HepG2 (cell line): Measurements from ENCODE around the gene NUP133. TPM values are rescaled to one million over a fixed set of nuclear protein-coding genes. Genes with fewer than 3 reads are reported as not detected.

ENCODE experiments used
- ATAC-seq: fragments of 200-7000 bp; cut with Tn5 transposase; 3 replicates; pipeline ENCODE4 v1.9.1; 2020; ENCODE audit warnings: mild to moderate bottlenecking, moderate library complexity
- BruUV-seq: library from RNA; stranded (reverse); fragments of 400-500 nt; replicated peaks from 2 replicates; lab custom pipeline; 2021; lab: Mats Ljungman, UMichigan
- CTCF ChIA-PET: fragments of 300-600 bp; formaldehyde crosslinking; extraction: SDS; loops from one replicate; lab custom pipeline; 2021; ENCODE audit warnings: low total read pairs, inconsistent platforms, low intra/inter-chr PET ratio; lab: Yijun Ruan, JAX
- POLR2A ChIA-PET: fragments of 350-600 bp; sonication (Branson Sonifier 250); formaldehyde crosslinking; loops from one replicate; lab custom pipeline; 2020; ENCODE audit warnings: antibody characterized with exemption, inconsistent platforms; lab: Yijun Ruan, JAX
- DNase-seq: peaks from one replicate; pipeline ENCODE4 v3.0.0-alpha.2; 2015; ENCODE audit warnings: low spot score
- FAIRE-seq: peaks from 3 replicates; lab custom pipeline; 2011; peaks lifted over from hg19 to GRCh38; lab: Jason Lieb, UNC
- H2AFZ ChIP-seq: one replicate; pipeline ENCODE4 v1.6.1; 2011; ENCODE audit warnings: low read length, inconsistent platforms
- H3K27ac ChIP-seq: fragments of 300-600 bp; 3 replicates; pipeline ENCODE4 v1.8.0; 2011; ENCODE audit warnings: mixed run types, mild to moderate bottlenecking, mixed read lengths, low read length, inconsistent platforms; ENCODE audit not compliant: insufficient read depth; ENCODE audit errors: extremely low read length
- H3K27me3 ChIP-seq, 2 experiments: fragments of 200-600 bp in 1 of 2; 2 replicates in 1 of 2; 3 replicates in 1 of 2; pipeline versions ENCODE4 v1.6.0 to v1.8.0; 2011; ENCODE audit warnings: low read length in 2 of 2, mild to moderate bottlenecking in 2 of 2, moderate library complexity in 2 of 2, inconsistent platforms in 1 of 2; ENCODE audit not compliant: insufficient read depth in 2 of 2, control insufficient read depth in 1 of 2
- H3K36me3 ChIP-seq, 2 experiments: fragments of 200-600 bp in 1 of 2; replicated peaks in 1 of 2; 2 replicates in 1 of 2; 3 replicates in 1 of 2; pipeline versions ENCODE4 v1.5.1 to v1.8.0; 2011; ENCODE audit warnings: low read length in 2 of 2, inconsistent platforms in 1 of 2; ENCODE audit not compliant: insufficient read depth in 2 of 2, control insufficient read depth in 1 of 2
- H3K4me1 ChIP-seq: 2 replicates; pipeline ENCODE4 v1.5.1; 2012; ENCODE audit warnings: low read length, inconsistent platforms; ENCODE audit not compliant: insufficient read depth
- H3K4me2 ChIP-seq: 2 replicates; pipeline ENCODE4 v1.6.0; 2011; ENCODE audit warnings: low read depth, low read length, inconsistent platforms
- H3K4me3 ChIP-seq, 3 experiments: fragments of 200-600 bp in 1 of 3; sonication (generic), shearing (Covaris generic) in 1 of 3; replicated peaks in 1 of 3; 2 replicates each; pipeline ENCODE4 v1.5.1; 2011 to 2016; ENCODE audit warnings: low read length in 3 of 3, inconsistent platforms in 2 of 3, low read depth in 2 of 3, mild to moderate bottlenecking in 2 of 3, control low read depth in 1 of 3, mixed read lengths in 1 of 3; ENCODE audit not compliant: insufficient read depth in 1 of 3
- H3K79me2 ChIP-seq: one replicate; pipeline ENCODE4 v1.6.1; 2011; ENCODE audit warnings: low read length, inconsistent platforms; ENCODE audit not compliant: insufficient read depth
- H3K9ac ChIP-seq: 2 replicates; pipeline ENCODE4 v1.6.0; 2011; ENCODE audit warnings: mild to moderate bottlenecking, low read depth, low read length, inconsistent platforms; ENCODE audit not compliant: insufficient read depth
- H3K9me3 ChIP-seq: 2 replicates; pipeline ENCODE4 v1.5.1; 2012; ENCODE audit warnings: mild to moderate bottlenecking, low read length
- H4K20me1 ChIP-seq: 2 replicates; pipeline ENCODE4 v1.6.0; 2011; ENCODE audit warnings: inconsistent platforms, mild to moderate bottlenecking, low read length, moderate library complexity; ENCODE audit not compliant: insufficient read depth
- CBFB ChIP-seq: sonication (generic); formaldehyde crosslinking; IDR thresholded peaks from 2 replicates; pipeline ENCODE4 v1.4.0; 2020; ENCODE audit warnings: missing genetic modification reagents
- EED ChIP-seq: sonication (generic); formaldehyde crosslinking; IDR thresholded peaks from 2 replicates; pipeline ENCODE4 v1.5.0; 2020; ENCODE audit warnings: mild to moderate bottlenecking, missing genetic modification reagents
- ETV6 ChIP-seq: sonication (generic); formaldehyde crosslinking; conservative IDR thresholded peaks from 2 replicates; pipeline ENCODE4 v1.4.0; 2020; ENCODE audit warnings: missing genetic modification reagents
- FOSL2 ChIP-seq: sonication (generic); formaldehyde crosslinking; IDR thresholded peaks from 2 replicates; pipeline ENCODE4 v1.4.0; 2020; ENCODE audit warnings: missing genetic modification reagents
- FOXA1 ChIP-seq, 2 experiments: fragments of 450-650 bp in 1 of 2; sonication (generic) in 1 of 2; formaldehyde crosslinking in 1 of 2; IDR thresholded peaks; 2 replicates each; pipeline versions ENCODE4 v1.4.0 to v1.6.1; 2016 to 2020; ENCODE audit warnings: missing genetic modification reagents in 1 of 2
- HNF1A ChIP-seq, 2 experiments: sonication (generic) in 1 of 2; formaldehyde crosslinking in 1 of 2; IDR thresholded peaks; 2 replicates each; pipeline versions ENCODE4 v1.4.0 to v1.6.1; 2016 to 2020; ENCODE audit warnings: borderline replicate concordance in 1 of 2, low read depth in 1 of 2, mild to moderate bottlenecking in 1 of 2, missing genetic modification reagents in 1 of 2
- KMT2A ChIP-seq: sonication (generic); formaldehyde crosslinking; IDR thresholded peaks from 2 replicates; pipeline ENCODE4 v1.4.0; 2020; ENCODE audit warnings: missing genetic modification reagents
- NRL ChIP-seq: sonication (generic); formaldehyde crosslinking; IDR thresholded peaks from 2 replicates; pipeline ENCODE4 v1.5.0; 2020; ENCODE audit warnings: missing genetic modification reagents, mild to moderate bottlenecking, moderate library complexity, borderline replicate concordance
- REL ChIP-seq: sonication (generic); formaldehyde crosslinking; conservative IDR thresholded peaks from 2 replicates; pipeline ENCODE4 v1.8.0; 2022; ENCODE audit warnings: mild to moderate bottlenecking, missing genetic modification reagents, moderate library complexity
- SMC3 ChIP-seq: IDR thresholded peaks from 2 replicates; pipeline ENCODE4 v1.6.1; 2011; ENCODE audit warnings: low read length, improper control_type of control experiment
- THYN1 ChIP-seq: sonication (generic); formaldehyde crosslinking; IDR thresholded peaks from 2 replicates; pipeline ENCODE4 v1.8.1; 2023; ENCODE audit warnings: low read depth, mild to moderate bottlenecking, moderate library complexity, missing genetic modification reagents, borderline replicate concordance
- ZFY ChIP-seq: sonication (generic); formaldehyde crosslinking; IDR thresholded peaks from 2 replicates; pipeline ENCODE4 v1.4.0; 2020; ENCODE audit warnings: missing genetic modification reagents
- ZNF382 ChIP-seq: sonication (generic); formaldehyde crosslinking; IDR thresholded peaks from 2 replicates; pipeline ENCODE4 v1.5.0; 2020; ENCODE audit warnings: missing genetic modification reagents, mild to moderate bottlenecking, borderline replicate concordance
- WGBS: methylation state at CpG from one replicate; pipeline ENCODE4 v1.1.6; 2017; ENCODE audit warnings: low lambda C conversion rate; 5-methylcytosine and 5-hydroxymethylcytosine counted together
- in situ Hi-C: cut with HindIII; loops from 2 replicates; pipeline ENCODE4 v1.10.0; 2017; ENCODE audit warnings: low pct_unique_long_range_greater_than_20kb; ENCODE audit not compliant: extremely low pct_ligation_motif_present
- intact Hi-C: fragments of 100-400 bp; cut with micrococcal nuclease; formaldehyde crosslinking; loops from one replicate; pipeline ENCODE4 v1.10.0; 2022; ENCODE audit not compliant: unreplicated experiment
- polyA plus RNA-seq, 8 experiments: library from polyadenylated mRNA; depleted of rRNA in 3 of 8; stranded (reverse) in 7 of 8; unstranded in 1 of 8; fragments of >200 nt; fragmentation: Illumina TruSeq in 4 of 8; extraction: Trizol in 4 of 8; gene quantifications; 2 replicates each; pipeline versions ENCODE4 v1.2.1 to v1.2.3, GENCODE V29; 2011 to 2016; ENCODE audit warnings: low read depth in 4 of 8, missing spikeins in 1 of 8, mixed read lengths in 1 of 8; ENCODE audit not compliant: insufficient read depth in 1 of 8
- total RNA-seq, 5 experiments: library from RNA; depleted of rRNA; stranded (reverse); fragments of >200 nt; fragmentation: Illumina TruSeq; extraction: Trizol; gene quantifications; 2 replicates each; pipeline ENCODE4 v1.2.3, GENCODE V29; 2016; ENCODE audit warnings: low read depth in 1 of 5

Gene NUP133
- total and polyA plus RNA-seq, 2 of the 13 experiments (the other 11 are each of a cell fraction or from before 2014, with no cell fraction given) = 17.7 to 45.6 TPM

GRCh38 chr1:229457436-229457835 lies 50.7 kb downstream of the NUP133 start (continued):
- no peak for TF ChIP-seq FOXA1 (IDR thresholded peaks at IDR 0.05)
- no peak for TF ChIP-seq FOXA1 (CRISPR knock-in tag; IDR thresholded peaks at IDR 0.05)

DNA sequence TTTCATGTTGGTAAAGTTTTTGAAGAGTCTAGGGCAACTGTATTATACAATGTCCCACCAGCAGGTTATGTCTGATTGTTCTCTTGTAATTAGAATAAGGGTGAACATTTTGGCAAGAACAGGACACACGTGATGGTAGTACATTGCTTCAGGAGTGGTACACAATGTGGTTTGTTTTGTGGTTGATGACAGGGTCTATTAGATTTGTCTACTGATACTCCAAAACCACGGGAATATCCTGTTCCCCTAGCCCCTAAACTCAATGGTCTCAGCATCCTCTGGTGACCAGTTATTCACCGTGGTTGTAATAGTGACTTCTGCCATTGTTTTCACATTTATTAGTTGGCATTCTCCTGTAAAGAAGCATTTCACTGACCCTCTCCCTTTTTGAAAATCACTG lies 52.1 kb downstream of the NUP133 start:
- H3K9ac ChIP-seq = no peak overlapping the region
- H3K9me3 ChIP-seq = no peaks in the 10 kb centered on the region
- no peaks in the 10 kb centered on the region for H3K27me3 ChIP-seq
- DNase-seq = no peak
- intact Hi-C loops = no loop called here
- no peak overlapping the region for H3K27ac ChIP-seq
- in situ Hi-C loops = no loop called here
- H2AFZ ChIP-seq = no peak overlapping the region
- no peak overlapping the region for H3K4me3 ChIP-seq
- 97% methylated on average over 3 of the region's 3 CpGs for WGBS
- no peaks in the 10 kb centered on the region for H3K4me1 ChIP-seq
- no peaks in the 10 kb centered on the region; the same call in 1 of the 2 replicates for H4K20me1 ChIP-seq
- CTCF ChIA-PET = no interaction called here
- TF ChIP-seq SMC3 (no peak), NRL (CRISPR knock-in tag) (no peak), CBFB (CRISPR knock-in tag) (no peak), ETV6 (CRISPR knock-in tag) (no peak), HNF1A (IDR thresholded peaks at IDR 0.05; ENCODE audit: low read depth) (no peak), HNF1A (CRISPR knock-in tag; IDR thresholded peaks at IDR 0.05; ENCODE audit: borderline replicate concordance) (no peak), FOSL2 (no peak), EED (CRISPR knock-in tag) (no peak), REL (no peak), KMT2A (CRISPR knock-in tag) (no peak), ZNF382 (CRISPR knock-in tag) (no peak), THYN1 (CRISPR knock-in tag) (no peak), ZFY (CRISPR knock-in tag) (no peak)
- H3K4me2 ChIP-seq = no peak overlapping the region
- no peak for FAIRE-seq
- BruUV-seq = no TSS peak
- POLR2A ChIA-PET = no interaction called here
- no peaks in the 10 kb centered on the region for H3K79me2 ChIP-seq
- no peak for ATAC-seq
- H3K36me3 ChIP-seq = peaks cover 9 to 28% of the 10 kb centered on the region in 2 experiments
